ENCODE results near the gene MEPCE. TPM values are rescaled to one million over a fixed set of nuclear protein-coding genes. Genes with fewer than 3 reads are reported as not detected.

The MEPCE gene
- total RNA-seq, 1 donor from 2014 or later: 30.5 TPM

DNA sequence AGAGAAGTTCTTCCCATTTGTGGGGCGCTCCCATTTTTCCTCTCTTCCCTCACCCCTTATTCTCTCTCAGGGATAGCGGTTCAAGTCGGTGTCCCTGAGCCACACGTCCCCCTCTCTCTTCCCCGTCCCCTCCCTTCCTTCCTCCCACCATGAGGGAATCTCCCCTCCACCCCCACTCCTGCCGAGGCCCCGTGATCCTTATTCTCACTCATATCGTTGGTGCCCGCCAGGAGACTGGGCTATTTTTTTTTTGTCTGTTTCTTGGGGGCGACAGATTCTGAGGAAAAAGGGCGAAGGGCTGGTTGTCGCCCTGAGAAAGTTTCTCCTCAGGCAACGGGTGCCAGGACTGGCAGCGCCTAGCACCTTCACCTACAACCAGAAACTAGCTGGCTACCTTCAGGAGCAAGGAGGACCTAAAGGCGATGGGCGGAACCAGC, 1.9 kb upstream of the MEPCE start:
- no peak for DNase-seq (ENCODE audit: low spot score)
- TF ChIP-seq, protein P1, sequence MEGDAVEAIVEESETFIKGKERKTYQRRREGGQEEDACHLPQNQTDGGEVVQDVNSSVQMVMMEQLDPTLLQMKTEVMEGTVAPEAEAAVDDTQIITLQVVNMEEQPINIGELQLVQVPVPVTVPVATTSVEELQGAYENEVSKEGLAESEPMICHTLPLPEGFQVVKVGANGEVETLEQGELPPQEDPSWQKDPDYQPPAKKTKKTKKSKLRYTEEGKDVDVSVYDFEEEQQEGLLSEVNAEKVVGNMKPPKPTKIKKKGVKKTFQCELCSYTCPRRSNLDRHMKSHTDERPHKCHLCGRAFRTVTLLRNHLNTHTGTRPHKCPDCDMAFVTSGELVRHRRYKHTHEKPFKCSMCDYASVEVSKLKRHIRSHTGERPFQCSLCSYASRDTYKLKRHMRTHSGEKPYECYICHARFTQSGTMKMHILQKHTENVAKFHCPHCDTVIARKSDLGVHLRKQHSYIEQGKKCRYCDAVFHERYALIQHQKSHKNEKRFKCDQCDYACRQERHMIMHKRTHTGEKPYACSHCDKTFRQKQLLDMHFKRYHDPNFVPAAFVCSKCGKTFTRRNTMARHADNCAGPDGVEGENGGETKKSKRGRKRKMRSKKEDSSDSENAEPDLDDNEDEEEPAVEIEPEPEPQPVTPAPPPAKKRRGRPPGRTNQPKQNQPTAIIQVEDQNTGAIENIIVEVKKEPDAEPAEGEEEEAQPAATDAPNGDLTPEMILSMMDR (IDR thresholded peaks at IDR 0.05; ENCODE audit: unreplicated experiment): no peak
- Mint-ChIP-seq H3K9me3 (ENCODE audit: unreplicated experiment) (no peaks in the 10 kb centered on the region), H3K27ac (ENCODE audit: unreplicated experiment) (peak overlapping the region; percentile 100), H3K27me3 (ENCODE audit: unreplicated experiment) (peaks cover 19% of the 10 kb centered on the region), H3K4me1 (ENCODE audit: unreplicated experiment) (peaks cover 25% of the 10 kb centered on the region), H3K4me3 (ENCODE audit: unreplicated experiment) (no peak overlapping the region), H3K36me3 (ENCODE audit: low read depth, unreplicated experiment) (peaks cover 19% of the 10 kb centered on the region)

DNA sequence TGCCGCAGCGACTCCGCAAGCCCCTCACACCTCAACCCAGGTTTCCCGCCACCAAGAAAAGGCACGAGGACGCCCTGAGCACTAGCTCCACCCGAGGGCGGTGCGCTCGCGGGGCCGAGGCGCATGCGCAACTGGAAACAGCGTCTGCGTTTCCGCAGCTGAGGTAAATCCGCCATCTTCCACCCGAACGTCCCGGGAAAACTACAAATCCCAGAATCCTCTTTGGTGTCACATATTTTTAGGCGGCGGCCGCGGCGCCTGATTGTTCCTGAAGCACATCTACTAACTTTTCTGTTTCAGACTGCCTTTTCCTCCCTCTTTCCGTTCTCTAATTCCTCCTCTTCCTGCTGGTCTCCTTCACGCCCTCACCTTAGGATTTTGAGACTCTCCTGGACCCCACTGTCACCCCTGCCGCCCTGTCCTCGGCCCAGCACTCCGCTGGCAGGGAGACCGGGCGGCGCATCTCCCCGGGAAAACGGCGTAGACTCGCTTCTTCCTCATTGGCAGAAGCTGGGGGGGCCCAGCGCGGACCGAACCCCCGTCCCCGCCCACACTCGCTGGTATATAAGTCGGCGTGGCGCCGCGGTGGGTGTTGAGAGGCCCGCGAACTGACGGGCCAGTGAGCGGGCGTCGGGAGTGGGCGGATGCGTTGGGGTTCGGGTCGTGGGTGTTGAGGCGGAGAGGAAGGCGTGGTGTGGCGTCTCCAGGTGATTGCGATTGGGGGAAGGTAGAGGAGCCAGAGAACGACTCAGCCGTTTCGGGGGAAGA, 1.2 kb upstream of the MEPCE start, which contains the start of gene ZCWPW1:
Gene ZCWPW1, minus strand, starts transcription at position 505 of the 768 bp plus-strand sequence. CDS start 8,054 bp downstream, outside the sequence.
- Mint-ChIP-seq H3K27ac (ENCODE audit: unreplicated experiment) (peak within 1 kb of the TSS; percentile 100), H3K36me3 (ENCODE audit: low read depth, unreplicated experiment) (peaks cover 24% of the 10 kb centered on the region), H3K27me3 (ENCODE audit: unreplicated experiment) (peaks cover 19% of the 10 kb centered on the region), H3K4me3 (ENCODE audit: unreplicated experiment) (peak within 1 kb of the TSS; percentile 98), H3K9me3 (ENCODE audit: unreplicated experiment) (no peaks in the 10 kb centered on the region), H3K4me1 (ENCODE audit: unreplicated experiment) (peaks cover 31% of the 10 kb centered on the region)
- peak; percentile 89 for DNase-seq (ENCODE audit: low spot score)
- TF ChIP-seq, protein P1 (IDR thresholded peaks at IDR 0.05; ENCODE audit: unreplicated experiment): no peak

DNA sequence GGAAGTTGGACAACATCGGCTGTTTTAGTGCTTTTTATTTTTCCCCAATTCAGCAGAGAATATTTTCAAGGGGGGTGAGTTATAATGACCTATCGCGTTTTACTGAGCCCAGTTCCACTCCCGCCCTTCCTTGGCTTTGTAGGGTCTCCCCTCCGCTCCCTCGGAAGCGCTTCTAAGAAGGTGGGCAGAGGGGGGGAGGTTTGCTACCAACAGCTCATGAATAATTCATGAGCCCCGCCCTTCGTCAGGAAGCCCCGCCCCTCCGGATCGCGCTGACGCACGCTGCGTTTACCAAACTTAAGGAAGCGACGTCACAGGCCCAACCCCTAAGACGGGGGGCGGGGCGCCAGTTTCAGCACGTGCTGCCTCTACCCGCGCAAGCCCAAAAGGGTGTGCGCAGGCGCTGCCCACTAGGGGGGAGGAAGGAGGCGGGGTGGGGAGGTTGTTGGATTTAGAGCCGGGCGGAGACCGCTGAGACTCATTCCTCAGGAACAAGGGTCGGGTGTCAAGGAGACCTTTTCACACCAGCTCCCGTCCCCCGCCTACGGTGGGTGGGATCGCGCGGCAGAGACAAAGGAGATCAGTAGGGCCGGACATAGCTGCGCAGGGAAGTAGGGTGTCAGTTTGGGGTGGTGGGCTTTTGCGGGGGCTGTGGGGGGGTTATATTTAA, 529 bp upstream of the MEPCE start:
- peak overlapping the region; percentile 98 for H3K4me3 Mint-ChIP-seq (ENCODE audit: unreplicated experiment)
- H3K27me3 Mint-ChIP-seq (ENCODE audit: unreplicated experiment): peaks cover 19% of the 10 kb centered on the region
- no peaks in the 10 kb centered on the region for H3K9me3 Mint-ChIP-seq (ENCODE audit: unreplicated experiment)
- DNase-seq (ENCODE audit: low spot score): peak; percentile 100
- H3K4me1 Mint-ChIP-seq (ENCODE audit: unreplicated experiment): peaks cover 37% of the 10 kb centered on the region
- H3K36me3 Mint-ChIP-seq (ENCODE audit: low read depth, unreplicated experiment): peaks cover 31% of the 10 kb centered on the region
- peak overlapping the region; percentile 100 for H3K27ac Mint-ChIP-seq (ENCODE audit: unreplicated experiment)
- TF ChIP-seq, protein P1 (IDR thresholded peaks at IDR 0.05; ENCODE audit: unreplicated experiment): no peak

DNA sequence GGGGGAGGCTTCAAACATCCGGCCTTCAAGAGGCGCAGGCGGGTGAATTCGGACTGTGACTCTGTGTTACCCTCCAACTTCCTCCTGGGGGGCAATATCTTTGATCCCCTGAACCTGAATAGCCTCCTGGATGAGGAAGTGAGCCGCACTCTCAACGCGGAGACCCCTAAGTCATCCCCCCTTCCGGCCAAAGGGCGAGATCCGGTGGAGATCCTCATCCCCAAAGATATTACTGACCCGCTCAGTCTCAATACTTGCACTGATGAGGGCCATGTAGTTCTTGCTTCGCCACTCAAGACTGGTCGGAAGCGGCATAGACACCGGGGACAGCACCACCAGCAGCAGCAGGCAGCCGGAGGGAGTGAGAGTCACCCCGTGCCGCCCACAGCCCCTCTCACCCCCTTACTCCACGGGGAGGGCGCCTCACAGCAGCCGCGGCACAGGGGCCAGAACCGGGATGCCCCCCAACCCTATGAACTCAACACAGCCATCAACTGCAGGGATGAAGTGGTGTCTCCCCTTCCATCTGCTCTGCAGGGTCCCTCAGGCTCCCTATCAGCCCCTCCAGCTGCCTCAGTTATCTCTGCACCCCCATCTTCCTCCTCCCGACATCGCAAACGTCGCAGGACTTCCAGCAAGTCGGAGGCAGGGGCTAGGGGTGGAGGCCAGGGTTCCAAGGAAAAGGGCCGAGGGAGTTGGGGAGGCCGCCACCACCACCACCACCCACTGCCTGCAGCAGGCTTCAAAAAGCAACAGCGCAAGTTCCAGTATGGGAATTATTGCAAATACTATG, 1.1 kb downstream of the MEPCE start:
- H3K27me3 Mint-ChIP-seq (ENCODE audit: unreplicated experiment): peaks cover 27% of the 10 kb centered on the region
- H3K4me3 Mint-ChIP-seq (ENCODE audit: unreplicated experiment): peak overlapping the region; percentile 94
- H3K4me1 Mint-ChIP-seq (ENCODE audit: unreplicated experiment): peaks cover 49% of the 10 kb centered on the region
- peak overlapping the region; percentile 91 for H3K27ac Mint-ChIP-seq (ENCODE audit: unreplicated experiment)
- TF ChIP-seq, protein P1 (IDR thresholded peaks at IDR 0.05; ENCODE audit: unreplicated experiment): no peak
- DNase-seq (ENCODE audit: low spot score): no peak
- peaks cover 44% of the 10 kb centered on the region for H3K36me3 Mint-ChIP-seq (ENCODE audit: low read depth, unreplicated experiment)
- no peaks in the 10 kb centered on the region for H3K9me3 Mint-ChIP-seq (ENCODE audit: unreplicated experiment)
